Mucosa of rectum (tissue), 2 donors: ENCODE measurements around the gene PCNP.
"Not testable (repeated sequence)": the region's sequence is repeated elsewhere in the genome, so short reads cannot be mapped to it uniquely, and the experiment has no call there.

Experiments used
- H3K27ac ChIP-seq, 2 donors: one replicate each; pipeline ENCODE4 v1.7.0; 2013; ENCODE audit warnings: inconsistent platforms in 2 of 2, low read depth in 2 of 2, low read length in 2 of 2
- H3K27me3 ChIP-seq, 2 donors: one replicate each; pipeline ENCODE4 v1.7.0; 2013; ENCODE audit warnings: low read length in 2 of 2; ENCODE audit not compliant: control insufficient read depth in 2 of 2, insufficient read depth in 2 of 2
- H3K36me3 ChIP-seq, 2 donors: one replicate each; pipeline ENCODE4 v1.7.0; 2013; ENCODE audit warnings: low read length in 2 of 2; ENCODE audit not compliant: control insufficient read depth in 2 of 2, insufficient read depth in 2 of 2
- H3K4me1 ChIP-seq, 2 donors: one replicate each; pipeline ENCODE4 v1.7.0; 2013; ENCODE audit warnings: low read length in 2 of 2, mild to moderate bottlenecking in 1 of 2; ENCODE audit not compliant: control insufficient read depth in 2 of 2, insufficient read depth in 2 of 2
- H3K4me3 ChIP-seq, 2 donors: one replicate each; pipeline ENCODE4 v1.7.0; 2013; ENCODE audit warnings: low read length in 2 of 2
- H3K9ac ChIP-seq, 2 donors: one replicate each; pipeline ENCODE4 v1.7.0; 2013; ENCODE audit warnings: low read length in 2 of 2, low read depth in 1 of 2, mild to moderate bottlenecking in 1 of 2
- H3K9me3 ChIP-seq, 2 donors: one replicate each; pipeline ENCODE4 v1.7.0; 2013; ENCODE audit warnings: low read length in 2 of 2; ENCODE audit not compliant: control insufficient read depth in 2 of 2
- donor health status: healthy.
- donor health status: Normal muscosa, but diverticular disease.

Gene PCNP

GRCh38 chr3:101641397-101642115 is 67.6 kb downstream of the PCNP start:
- not testable (repeated sequence) for H3K9ac ChIP-seq, H3K9me3 ChIP-seq, H3K4me3 ChIP-seq, H3K4me1 ChIP-seq, H3K27ac ChIP-seq, H3K27me3 ChIP-seq, H3K36me3 ChIP-seq

- no peak overlapping the region for H3K27ac ChIP-seq
- no peaks in the 10 kb centered on the region for H3K36me3 ChIP-seq
- no peak overlapping the region for H3K4me3 ChIP-seq
- no peaks in the 10 kb centered on the region for H3K27me3 ChIP-seq
- H3K9me3 ChIP-seq: no peaks in the 10 kb centered on the region
- no peaks in the 10 kb centered on the region for H3K4me1 ChIP-seq
- no peak overlapping the region for H3K9ac ChIP-seq
These were observed 68.5 kb downstream of the PCNP start for GRCh38 chr3:101642441-101642840.

- Histone ChIP-seq H3K9ac (no peak overlapping the region), H3K36me3 (no peaks in the 10 kb centered on the region), H3K27ac (no peak overlapping the region), H3K27me3 (no peaks in the 10 kb centered on the region), H3K9me3 (no peaks in the 10 kb centered on the region), H3K4me1 (no peaks in the 10 kb centered on the region), H3K4me3 (no peak overlapping the region)
These were observed 69.2 kb downstream of the PCNP start for GRCh38 chr3:101643009-101643844.
